IMR-90 (cell line): Measurements from ENCODE around the gene ZNF397.

Experiments used
- CEBPB ChIP-seq: IDR thresholded peaks from 2 replicates; pipeline ENCODE4 v1.6.1; 2012; ENCODE audit warnings: low read depth, low read length, improper control_type of control experiment
- CTCF ChIP-seq: conservative IDR thresholded peaks from 2 replicates; pipeline ENCODE4 v1.5.1; 2012; ENCODE audit warnings: mild to moderate bottlenecking, low read depth, low read length, improper control_type of control experiment
- ELK1 ChIP-seq: fragments of 150-350 bp; IDR thresholded peaks from 2 replicates; pipeline ENCODE4 v1.6.1; 2016; ENCODE audit warnings: low read depth, mild to moderate bottlenecking, low read length, moderate library complexity, borderline replicate concordance
- RAD21 ChIP-seq: IDR thresholded peaks from 2 replicates; pipeline ENCODE4 v1.6.1; 2012; ENCODE audit warnings: low read length, improper control_type of control experiment
- RFX5 ChIP-seq: IDR thresholded peaks from 2 replicates; pipeline ENCODE4 v1.8.0; 2012; ENCODE audit warnings: low read depth, mild to moderate bottlenecking, low read length, moderate library complexity
- SMC3 ChIP-seq: fragments of 150-350 bp; IDR thresholded peaks from 2 replicates; pipeline ENCODE4 v1.6.1; 2016; ENCODE audit warnings: low read depth, mild to moderate bottlenecking, antibody characterized with exemption, low read length, moderate library complexity
- USF2 ChIP-seq: fragments of 150-350 bp; IDR thresholded peaks from 2 replicates; pipeline ENCODE4 v1.6.1; 2017; ENCODE audit warnings: mild to moderate bottlenecking, antibody characterized with exemption, low read length, low read depth

GRCh38 chr18:35252466-35252865 lies 11.6 kb downstream of the ZNF397 start:
- TF ChIP-seq CTCF (no peak), CEBPB (no peak), SMC3 (no peak), USF2 (no peak), ELK1 (no peak), RAD21 (no peak), RFX5 (no peak)
